ENCODE results near the gene MC1R.

DNA sequence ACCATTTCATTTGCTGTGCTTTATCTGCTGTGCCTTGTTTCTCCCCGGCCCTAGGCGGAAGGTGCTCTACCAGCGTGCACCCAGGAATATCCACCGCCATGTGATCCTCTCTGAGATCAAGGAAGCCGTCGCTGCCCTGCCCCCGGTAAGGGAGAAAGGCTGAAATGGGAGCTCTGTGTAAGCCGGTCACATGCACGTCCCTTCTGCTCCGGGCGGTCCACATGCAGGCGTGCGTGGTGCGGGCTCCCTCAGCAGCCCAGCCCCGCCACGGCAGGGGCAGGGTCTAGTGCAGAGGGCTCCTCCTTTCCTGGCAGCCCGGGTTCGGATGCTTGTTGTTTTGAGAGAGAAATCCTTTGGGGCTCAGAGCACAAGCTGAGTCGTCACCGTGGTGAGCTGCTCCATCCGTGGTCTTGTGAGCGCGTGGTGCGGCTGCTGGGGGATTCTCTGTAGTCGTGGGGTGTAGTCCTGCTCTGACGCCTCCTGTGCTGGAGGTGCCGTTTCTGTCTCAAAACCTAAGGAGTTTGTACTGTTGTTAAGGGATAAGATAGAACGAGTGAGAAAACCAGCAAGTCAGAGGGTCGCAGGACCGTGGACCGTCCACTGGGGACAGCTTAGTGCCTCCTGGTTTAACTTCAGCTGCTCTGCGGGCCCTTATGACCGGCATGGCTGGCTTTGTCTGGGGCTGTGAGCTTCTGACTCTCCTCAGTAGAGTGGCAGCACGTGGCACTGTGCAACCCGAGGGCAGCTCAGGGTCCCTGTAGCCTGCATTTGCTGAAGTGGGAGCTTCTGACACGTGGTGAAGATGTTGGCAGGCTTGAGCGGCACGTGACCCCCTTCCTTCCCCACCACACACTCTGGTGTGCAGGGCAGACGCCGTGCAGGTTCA lies 12.3 kb upstream of the MC1R start:
- TF ChIP-seq, protein P1, sequence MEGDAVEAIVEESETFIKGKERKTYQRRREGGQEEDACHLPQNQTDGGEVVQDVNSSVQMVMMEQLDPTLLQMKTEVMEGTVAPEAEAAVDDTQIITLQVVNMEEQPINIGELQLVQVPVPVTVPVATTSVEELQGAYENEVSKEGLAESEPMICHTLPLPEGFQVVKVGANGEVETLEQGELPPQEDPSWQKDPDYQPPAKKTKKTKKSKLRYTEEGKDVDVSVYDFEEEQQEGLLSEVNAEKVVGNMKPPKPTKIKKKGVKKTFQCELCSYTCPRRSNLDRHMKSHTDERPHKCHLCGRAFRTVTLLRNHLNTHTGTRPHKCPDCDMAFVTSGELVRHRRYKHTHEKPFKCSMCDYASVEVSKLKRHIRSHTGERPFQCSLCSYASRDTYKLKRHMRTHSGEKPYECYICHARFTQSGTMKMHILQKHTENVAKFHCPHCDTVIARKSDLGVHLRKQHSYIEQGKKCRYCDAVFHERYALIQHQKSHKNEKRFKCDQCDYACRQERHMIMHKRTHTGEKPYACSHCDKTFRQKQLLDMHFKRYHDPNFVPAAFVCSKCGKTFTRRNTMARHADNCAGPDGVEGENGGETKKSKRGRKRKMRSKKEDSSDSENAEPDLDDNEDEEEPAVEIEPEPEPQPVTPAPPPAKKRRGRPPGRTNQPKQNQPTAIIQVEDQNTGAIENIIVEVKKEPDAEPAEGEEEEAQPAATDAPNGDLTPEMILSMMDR (conservative IDR thresholded peaks at IDR 0.05), result no peak
- TF ChIP-seq EZH2 (IDR thresholded peaks at IDR 0.05; ENCODE audit: low read depth), result no peak
